ENCODE data around the gene POLE3. TPM values are rescaled to one million over a fixed set of nuclear protein-coding genes. Genes with fewer than 3 reads are reported as not detected.
"Not testable (repeated sequence)": the region's sequence is repeated elsewhere in the genome, so short reads cannot be mapped to it uniquely, and the experiment has no call there.

Gene POLE3
- total and polyA plus RNA-seq, 2 donors (not counting 3 experiments of a cell fraction or from before 2014, with no cell fraction given), result 53.8 to 68.6 TPM

GRCh38 chr9:113381909-113382411 lies 28.5 kb downstream of the POLE3 start:
- Histone ChIP-seq H2AFZ (ENCODE audit: low read depth, low read length) (no peak overlapping the region), H3K9ac (replicated peaks; ENCODE audit: extremely low read depth, insufficient read depth, low read length) (no peak overlapping the region), H3K4me3 (replicated peaks in 1 of 3; ENCODE audit: insufficient read depth in 1 of 3, low read depth in 1 of 3, low read length in 3 of 3) (no peak overlapping the region), H3K9me1 (replicated peaks; ENCODE audit: control insufficient read depth, extremely low read depth, insufficient read depth, low read length) (no peaks in the 10 kb centered on the region), H3K36me3 (ENCODE audit: control insufficient read depth in 2 of 2, extremely low read depth in 1 of 2, insufficient read depth in 2 of 2, low read length in 2 of 2) (no peaks in the 10 kb centered on the region), H3K27me3 (ENCODE audit: control insufficient read depth in 2 of 2, insufficient read depth in 2 of 2, low read length in 2 of 2) (no peaks in the 10 kb centered on the region), H3K9me3 (replicated peaks; ENCODE audit: control insufficient read depth, insufficient read depth, low read length) (no peaks in the 10 kb centered on the region), H3K4me1 (ENCODE audit: control insufficient read depth, extremely low read depth, insufficient read depth, low read length) (no peaks in the 10 kb centered on the region), H3K4me2 (ENCODE audit: insufficient read depth, low read length) (no peak overlapping the region), H3K27ac (ENCODE audit: insufficient read depth, low read depth, low read length) (no peak overlapping the region), H4K20me1 (replicated peaks; ENCODE audit: control insufficient read depth, extremely low read depth, insufficient read depth, low read length) (no peaks in the 10 kb centered on the region), H3K79me2 (ENCODE audit: control insufficient read depth, insufficient read depth, low read length) (no peaks in the 10 kb centered on the region)
- no peak for TF ChIP-seq MAX (IDR thresholded peaks at IDR 0.05; ENCODE audit: insufficient read depth, insufficient read length)
- no peak for TF ChIP-seq CTCF (IDR thresholded peaks at IDR 0.05; ENCODE audit: extremely low read depth in 1 of 2, insufficient read depth in 1 of 2, low read depth in 1 of 2, low read length in 2 of 2)
- no peak for TF ChIP-seq EZH2 (IDR thresholded peaks at IDR 0.05; ENCODE audit: borderline replicate concordance, low read depth, low read length, severe bottlenecking)
- intact Hi-C loops (cut with micrococcal nuclease), result no loop called here
- BruUV-seq (replicated peaks), result no TSS peak
- FAIRE-seq (no peak), DNase-seq (ENCODE audit: low read depth, low spot score) (no peak)
- dilution Hi-C loops (cut with MboI; ENCODE audit: extremely low pct_ligation_motif_present, low sequenced_read_pairs), result no loop called here
- POLR2A ChIA-PET, result no interaction called here
- CTCF ChIA-PET, result no interaction called here

GRCh38 chr9:113381441-113381840 lies 29.0 kb downstream of the POLE3 start:
- H3K27me3 ChIP-seq (ENCODE audit: control insufficient read depth in 2 of 2, insufficient read depth in 2 of 2, low read length in 2 of 2); H3K4me1 ChIP-seq (ENCODE audit: control insufficient read depth, extremely low read depth, insufficient read depth, low read length); H4K20me1 ChIP-seq (replicated peaks; ENCODE audit: control insufficient read depth, extremely low read depth, insufficient read depth, low read length); H3K9ac ChIP-seq (replicated peaks; ENCODE audit: extremely low read depth, insufficient read depth, low read length); POLR2A ChIA-PET; BruUV-seq (replicated peaks); H3K79me2 ChIP-seq (ENCODE audit: control insufficient read depth, insufficient read depth, low read length); H3K9me3 ChIP-seq (replicated peaks; ENCODE audit: control insufficient read depth, insufficient read depth, low read length); FAIRE-seq; H3K9me1 ChIP-seq (replicated peaks; ENCODE audit: control insufficient read depth, extremely low read depth, insufficient read depth, low read length); dilution Hi-C loops (cut with MboI; ENCODE audit: extremely low pct_ligation_motif_present, low sequenced_read_pairs); CTCF ChIA-PET; H3K36me3 ChIP-seq (ENCODE audit: control insufficient read depth in 2 of 2, extremely low read depth in 1 of 2, insufficient read depth in 2 of 2, low read length in 2 of 2); H3K27ac ChIP-seq (ENCODE audit: insufficient read depth, low read depth, low read length); H2AFZ ChIP-seq (ENCODE audit: low read depth, low read length); H3K4me3 ChIP-seq (replicated peaks in 1 of 3; ENCODE audit: insufficient read depth in 1 of 3, low read depth in 1 of 3, low read length in 3 of 3); intact Hi-C loops (cut with micrococcal nuclease); DNase-seq (ENCODE audit: low read depth, low spot score); H3K4me2 ChIP-seq (ENCODE audit: insufficient read depth, low read length): not testable (repeated sequence)
